Fibroblast of skin of right quadriceps (primary cell): ENCODE data around the gene ST8SIA4.
"Not testable (repeated sequence)": the region's sequence is repeated elsewhere in the genome, so short reads cannot be mapped to it uniquely, and the experiment has no call there.

Experiments
- DNase-seq: peaks from one replicate; pipeline ENCODE4 v3.0.0-alpha.2; 2013

Gene ST8SIA4

DNA sequence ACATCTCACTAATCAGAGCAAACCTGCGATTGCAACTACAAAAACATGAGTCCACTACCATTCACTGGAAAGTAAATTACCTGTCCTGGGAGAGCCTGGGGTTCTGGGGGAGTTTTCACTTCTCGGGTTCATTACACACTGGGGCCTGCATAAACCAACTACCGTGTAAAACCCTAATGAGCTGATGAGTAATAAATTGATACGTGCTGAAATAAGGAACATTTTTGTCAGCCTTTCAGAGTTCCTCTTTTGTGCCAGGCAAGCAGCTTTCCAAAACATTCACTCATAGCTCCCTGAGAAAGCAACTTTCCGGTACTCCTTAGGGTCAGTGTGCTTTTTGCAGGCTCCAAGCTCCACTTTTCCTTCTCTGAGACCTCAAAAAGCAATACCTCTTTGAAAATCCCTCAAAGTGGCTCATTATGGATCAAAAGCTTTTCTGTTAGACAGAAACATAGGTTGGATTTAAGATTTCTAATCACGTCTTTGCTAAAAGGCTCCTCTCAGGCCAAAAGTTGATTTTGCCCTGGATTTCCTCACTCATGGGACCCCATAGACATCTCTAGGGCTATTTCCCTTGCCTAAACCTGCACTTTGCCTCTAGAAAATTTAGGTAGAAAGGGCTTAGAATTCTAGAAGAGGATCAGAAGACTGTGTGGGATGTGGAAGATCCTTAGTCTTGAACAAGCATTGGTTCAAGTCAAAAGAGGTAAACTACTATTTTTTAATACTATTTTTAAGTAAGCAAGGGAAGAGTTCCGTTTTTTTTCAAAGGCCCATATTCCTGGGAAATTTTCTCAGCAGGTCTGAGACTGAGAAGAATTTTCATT lies 74.8 kb downstream of the ST8SIA4 start:
- DNase-seq: no peak

- DNase-seq: peak; percentile 22
Observed at GRCh38 chr5:100827481-100827889, 75.6 kb downstream of the ST8SIA4 start.

GRCh38 chr5:100826133-100826532 lies 76.9 kb downstream of the ST8SIA4 start:
- no peak for DNase-seq

DNA sequence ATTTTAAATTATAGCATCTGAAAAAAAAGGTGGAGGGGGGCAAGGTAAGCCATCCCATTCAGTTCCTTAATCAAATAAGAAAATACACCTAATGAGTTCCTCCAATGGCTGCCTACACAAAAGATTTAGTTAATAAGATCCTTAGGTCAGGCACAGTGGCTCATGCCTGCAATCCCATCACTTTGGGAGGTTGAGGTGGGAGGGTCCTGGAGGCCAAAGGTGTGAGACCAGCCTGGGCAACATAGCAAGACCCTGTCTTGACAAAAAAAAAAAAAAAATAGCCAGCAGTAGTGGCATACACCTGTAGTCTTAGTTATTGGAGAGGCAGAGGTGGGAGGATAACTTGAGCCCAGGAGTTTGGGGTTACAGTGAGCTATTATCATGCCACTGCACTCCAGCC lies 78.4 kb downstream of the ST8SIA4 start:
- no peak for DNase-seq

DNA sequence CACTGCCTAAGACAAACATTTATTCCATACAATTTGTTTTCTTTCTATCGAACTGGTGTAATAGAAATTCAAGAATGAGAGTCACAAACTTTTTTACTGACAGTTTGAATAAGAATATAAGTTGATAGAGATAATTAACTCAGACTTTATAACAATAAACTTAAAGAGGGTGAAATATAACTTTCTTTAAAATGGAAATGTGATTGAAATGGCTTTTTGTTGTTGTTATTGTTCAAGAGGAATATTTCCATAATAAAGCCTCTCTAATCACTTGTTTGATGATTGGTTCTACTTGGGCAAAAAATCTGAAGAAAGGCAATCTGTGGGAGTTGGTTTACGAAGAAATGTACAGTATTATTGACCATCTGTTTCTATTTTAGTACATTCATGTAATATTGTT lies 79.3 kb downstream of the ST8SIA4 start:
- DNase-seq: no peak

GRCh38 chr5:100821751-100822150 lies 81.3 kb downstream of the ST8SIA4 start:
- no peak for DNase-seq

DNA sequence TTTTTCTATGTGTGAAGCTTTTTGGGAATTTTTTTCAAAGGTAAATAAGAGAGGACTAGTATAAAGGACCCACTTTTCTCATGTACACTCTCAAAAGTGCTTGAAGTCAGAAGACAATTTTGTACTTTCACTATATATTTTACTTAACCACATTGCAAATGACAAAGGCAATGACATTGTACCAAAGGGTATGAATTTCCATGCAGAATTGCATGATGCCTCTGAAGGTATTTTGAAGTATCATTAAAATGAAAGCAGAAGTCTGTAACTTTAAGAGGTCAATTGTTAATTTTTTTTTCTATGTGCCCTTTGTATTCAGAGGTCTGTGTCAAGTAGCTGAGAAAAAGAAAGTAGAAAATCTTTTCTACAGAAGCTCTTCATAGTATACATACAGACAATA lies 84.7 kb downstream of the ST8SIA4 start:
- no peak for DNase-seq

DNA sequence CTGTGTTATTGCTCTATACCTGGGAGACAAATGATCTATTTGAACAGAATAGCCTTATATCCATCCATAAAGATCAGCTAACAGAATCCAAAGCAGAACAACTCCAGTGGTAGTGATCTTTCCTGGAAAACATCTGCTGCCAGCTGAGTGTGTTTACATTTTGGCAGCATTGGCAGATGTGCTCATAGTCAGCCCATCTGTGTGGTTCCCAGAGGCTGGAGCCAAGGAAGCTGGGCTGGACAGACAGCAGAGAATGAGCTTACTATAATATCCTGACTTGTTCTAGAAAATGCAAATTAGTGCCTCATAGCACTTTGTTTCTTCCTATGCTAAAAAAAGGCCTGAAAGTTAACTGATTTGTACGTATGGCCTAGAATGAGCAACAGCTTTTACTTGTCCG lies 99.7 kb downstream of the ST8SIA4 start:
- no peak for DNase-seq

DNA sequence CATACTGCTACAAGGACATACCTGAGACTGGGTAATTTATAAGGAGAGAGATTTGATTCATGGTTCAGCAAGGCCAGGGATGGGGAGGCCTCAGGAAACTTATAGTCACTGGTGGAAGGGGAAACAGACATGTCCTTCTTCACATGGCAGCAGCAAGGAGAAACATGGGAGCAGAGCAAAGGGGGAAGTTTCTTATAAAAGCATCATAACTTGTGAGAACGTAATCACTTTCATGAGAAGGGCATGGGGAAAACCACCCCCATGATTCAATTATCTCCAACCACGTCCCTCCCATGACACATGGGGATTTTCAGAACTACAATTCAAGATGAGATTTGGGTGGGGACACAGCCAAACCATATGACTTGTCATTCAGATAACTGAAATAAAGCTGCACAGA lies 100.9 kb downstream of the ST8SIA4 start:
- DNase-seq: no peak

DNA sequence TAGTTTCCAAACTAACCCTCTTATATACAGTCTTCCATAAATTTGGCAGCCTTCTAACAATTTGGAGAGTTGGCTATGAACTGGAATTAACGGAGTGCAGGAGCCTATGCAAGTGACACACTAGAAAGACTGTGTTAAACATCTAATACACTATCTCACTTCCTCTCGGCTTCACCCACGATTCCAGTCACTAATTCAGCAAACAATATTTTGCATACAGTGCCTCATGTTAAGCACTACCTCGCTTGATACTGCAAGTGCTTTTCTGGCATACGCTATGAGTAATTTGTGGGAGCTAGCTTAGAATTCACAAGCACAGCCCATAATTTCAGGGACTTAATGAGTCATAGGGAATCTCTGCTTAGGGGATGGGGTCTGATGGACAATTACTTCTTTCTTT lies 102.5 kb downstream of the ST8SIA4 start:
- no peak for DNase-seq

GRCh38 chr5:100799166-100799565 lies 103.9 kb downstream of the ST8SIA4 start:
- DNase-seq: no peak

DNA sequence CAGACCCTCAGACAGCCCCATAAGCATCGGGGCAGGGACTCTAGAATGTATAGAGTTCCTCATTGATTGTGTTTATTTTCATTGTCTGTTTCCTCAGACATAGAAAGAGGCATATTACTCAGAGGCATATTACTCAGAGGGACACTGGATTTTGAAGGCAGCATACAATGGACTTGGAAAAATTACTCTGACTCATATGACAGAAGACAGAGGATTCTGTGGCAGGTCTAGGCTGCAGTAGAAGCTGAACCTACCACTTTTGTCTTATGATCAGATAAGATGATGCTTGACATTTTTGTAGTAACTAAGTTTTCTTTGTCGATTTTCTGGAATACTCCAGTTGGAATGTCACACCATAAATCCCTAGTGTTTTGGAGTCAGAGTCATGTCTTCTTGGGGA lies 105.2 kb downstream of the ST8SIA4 start:
- DNase-seq: peak; percentile 55

- DNase-seq: no peak
Observed at GRCh38 chr5:100796851-100797250, 106.2 kb downstream of the ST8SIA4 start.

DNA sequence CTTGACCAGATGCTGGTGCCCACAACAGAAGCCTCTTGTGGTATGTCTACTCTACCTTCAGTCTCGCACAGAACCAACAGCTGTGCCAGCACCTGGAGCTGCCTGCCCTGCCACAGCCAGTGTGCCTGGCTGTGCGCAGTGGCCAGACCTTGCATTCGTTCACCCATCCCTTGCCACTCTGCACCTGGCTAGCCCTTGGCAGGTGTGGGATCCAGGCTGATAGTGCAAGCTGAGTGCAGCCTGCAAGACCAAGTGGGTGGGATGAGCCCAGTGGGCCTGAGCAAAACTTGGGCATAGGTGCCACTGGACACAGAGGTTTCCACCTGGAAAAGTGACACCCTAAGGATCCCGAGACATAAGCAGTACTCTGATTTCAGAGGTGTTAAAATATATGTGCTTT lies 108.2 kb downstream of the ST8SIA4 start:
- DNase-seq: no peak

- DNase-seq: no peak
Observed at GRCh38 chr5:100794218-100794617, 108.9 kb downstream of the ST8SIA4 start.

DNA sequence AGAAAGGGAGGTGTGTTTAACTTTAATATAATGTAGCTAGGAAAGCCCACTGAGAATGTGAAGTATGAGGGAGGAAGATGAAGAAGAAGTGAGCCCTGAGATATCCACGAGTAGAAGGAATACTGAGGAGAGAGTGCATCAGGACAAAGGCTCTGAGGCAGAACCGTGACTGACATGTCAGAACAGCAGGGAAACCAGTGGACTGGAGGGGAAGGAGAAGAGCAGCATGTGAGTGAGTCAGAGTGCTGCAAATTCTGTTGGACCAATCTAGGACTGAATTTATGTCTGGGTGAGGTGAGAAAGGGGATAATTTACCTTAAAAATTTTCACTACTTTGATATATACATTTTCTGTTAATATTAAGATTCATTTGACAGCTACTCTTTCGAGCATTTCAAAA lies 110.3 kb downstream of the ST8SIA4 start:
- no peak for DNase-seq

DNA sequence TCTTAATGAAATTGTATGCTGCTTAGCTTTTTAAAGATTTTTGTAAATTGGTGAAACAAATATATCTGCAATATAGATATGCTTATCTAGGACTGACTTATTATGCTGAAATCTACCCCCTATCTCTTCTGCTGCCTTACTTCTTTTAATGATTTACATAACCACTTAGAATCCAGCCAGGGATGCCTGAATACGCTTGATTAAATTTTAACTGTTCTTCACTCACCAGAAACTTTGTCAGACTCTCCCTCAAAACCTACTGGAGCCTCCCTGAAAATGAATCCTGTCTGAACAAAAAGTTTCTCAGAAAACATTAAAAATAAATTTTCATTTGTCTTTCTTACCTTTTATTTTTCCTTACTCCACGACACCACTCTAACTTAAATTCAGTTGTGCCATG lies 111.7 kb downstream of the ST8SIA4 start:
- no peak for DNase-seq

- no peak for DNase-seq
Observed at GRCh38 chr5:100790951-100791350, 112.1 kb downstream of the ST8SIA4 start.

GRCh38 chr5:100790170-100790665 lies 112.9 kb downstream of the ST8SIA4 start:
- DNase-seq: no peak

GRCh38 chr5:100789694-100790093 lies 113.4 kb downstream of the ST8SIA4 start:
- DNase-seq: no peak

DNA sequence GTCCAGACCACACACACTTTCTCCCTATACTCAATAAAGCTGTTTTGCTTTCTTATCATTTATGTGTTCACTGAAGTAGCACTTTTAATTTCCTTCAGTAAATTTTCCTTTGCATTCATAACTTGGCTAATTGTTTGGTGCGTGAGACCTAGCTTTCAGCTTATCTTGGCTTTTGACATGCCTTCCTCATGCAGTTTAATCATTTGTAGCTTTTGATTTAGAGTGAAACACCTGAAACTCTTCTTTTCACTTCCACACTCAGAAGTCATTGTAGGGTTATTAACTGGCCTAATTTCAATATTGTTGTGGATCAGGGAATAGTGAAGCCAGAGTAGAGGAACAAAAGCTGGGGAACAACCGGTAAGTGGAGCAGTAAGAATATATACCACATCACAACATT lies 114.7 kb downstream of the ST8SIA4 start:
- DNase-seq: no peak

- no peak for DNase-seq
Observed at GRCh38 chr5:100787648-100788047, 115.4 kb downstream of the ST8SIA4 start.

DNA sequence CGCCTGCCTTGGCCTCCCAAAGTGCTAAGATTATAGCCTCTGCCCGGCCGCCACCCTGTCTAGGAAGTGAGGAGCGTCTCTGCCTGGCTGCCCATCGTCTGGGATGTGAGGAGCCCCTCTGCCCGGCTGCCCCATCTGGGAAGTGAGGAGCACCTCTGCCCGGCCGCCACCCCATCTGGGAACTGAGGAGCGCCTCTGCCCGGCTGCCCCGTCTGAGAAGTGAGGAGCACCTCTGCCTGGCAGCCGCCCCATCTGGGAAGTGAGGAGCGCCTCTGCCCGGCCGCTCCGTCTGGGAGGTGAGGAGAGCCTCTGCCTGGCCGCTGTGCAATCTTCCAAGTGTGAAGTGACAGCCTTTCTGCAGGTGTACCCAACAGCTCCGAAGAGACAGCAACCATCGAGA lies 117.5 kb downstream of the ST8SIA4 start:
- not testable (repeated sequence) for DNase-seq

GRCh38 chr5:100780376-100780870 lies 122.7 kb downstream of the ST8SIA4 start:
- no peak for DNase-seq
